Stimulated activated CD4-positive, alpha-beta T cell treated with anti-CD3 and anti-CD28 coated beads, Interleukin-15, amount 100 ng/mL, for 48 hours (primary cell): ENCODE data around the gene MRI1.
"Not testable (repeated sequence)": the region's sequence is repeated elsewhere in the genome, so short reads cannot be mapped to it uniquely, and the experiment has no call there.

Experiments
- DNase-seq, 2 donors: peaks; one replicate each; pipeline ENCODE4 v3.0.0-alpha.2; 2020; ENCODE audit warnings: low read depth in 2 of 2

The MRI1 gene

GRCh38 chr19:13764101-13764807, at the start of gene MRI1:
MRI1 (plus strand) TSS chr19:13764522; CDS start chr19:13764589, 67 bp downstream.
- DNase-seq: peak in 1 of 2 donors; percentile 63

- no peak for DNase-seq
These were observed 47.1 kb upstream of the MRI1 start for GRCh38 chr19:13717194-13717643.

- no peak for DNase-seq
These were observed 45.6 kb upstream of the MRI1 start for GRCh38 chr19:13718733-13719132.

- DNase-seq: no peak
These were observed 42.2 kb upstream of the MRI1 start for GRCh38 chr19:13722146-13722545.

- no peak for DNase-seq
These were observed 41.1 kb upstream of the MRI1 start for GRCh38 chr19:13723206-13723605.

GRCh38 chr19:13726323-13726722, 38.0 kb upstream of the MRI1 start:
- DNase-seq: no peak

- no peak for DNase-seq
These were observed 36.5 kb upstream of the MRI1 start for GRCh38 chr19:13727798-13728197.

GRCh38 chr19:13729859-13730258, 34.5 kb upstream of the MRI1 start:
- DNase-seq: no peak

- DNase-seq: peak; percentile 85 to 93
These were observed 33.0 kb upstream of the MRI1 start for GRCh38 chr19:13731147-13731964.

- no peak for DNase-seq
These were observed 32.0 kb upstream of the MRI1 start for GRCh38 chr19:13732337-13732736.

- no peak for DNase-seq
These were observed 29.6 kb upstream of the MRI1 start for GRCh38 chr19:13734751-13735150.

- DNase-seq: no peak
These were observed 26.2 kb upstream of the MRI1 start for GRCh38 chr19:13738073-13738472.

- no peak for DNase-seq
These were observed 22.4 kb upstream of the MRI1 start for GRCh38 chr19:13741893-13742292.

- DNase-seq: no peak
These were observed 21.6 kb upstream of the MRI1 start for GRCh38 chr19:13742756-13743155.

- no peak for DNase-seq
These were observed 20.1 kb upstream of the MRI1 start for GRCh38 chr19:13744174-13744573.

- no peak for DNase-seq
These were observed 17.2 kb upstream of the MRI1 start for GRCh38 chr19:13747098-13747453.

GRCh38 chr19:13748169-13748828, 16.0 kb upstream of the MRI1 start:
- no peak for DNase-seq

GRCh38 chr19:13751436-13751835, 12.9 kb upstream of the MRI1 start:
- no peak for DNase-seq

GRCh38 chr19:13753622-13754021, 10.7 kb upstream of the MRI1 start:
- not testable (repeated sequence) for DNase-seq

GRCh38 chr19:13756210-13756609, 8.1 kb upstream of the MRI1 start:
- no peak for DNase-seq

- DNase-seq: no peak
These were observed 6.2 kb upstream of the MRI1 start for GRCh38 chr19:13757805-13758772.
